ENCODE data around the gene MANSC4. TPM values are rescaled to one million over a fixed set of nuclear protein-coding genes. Genes with fewer than 3 reads are reported as not detected.

Gene MANSC4
- total and polyA plus RNA-seq, 9 of the 15 experiments (the other 6 are each of a cell fraction or from before 2014, with no cell fraction given): not detected

DNA sequence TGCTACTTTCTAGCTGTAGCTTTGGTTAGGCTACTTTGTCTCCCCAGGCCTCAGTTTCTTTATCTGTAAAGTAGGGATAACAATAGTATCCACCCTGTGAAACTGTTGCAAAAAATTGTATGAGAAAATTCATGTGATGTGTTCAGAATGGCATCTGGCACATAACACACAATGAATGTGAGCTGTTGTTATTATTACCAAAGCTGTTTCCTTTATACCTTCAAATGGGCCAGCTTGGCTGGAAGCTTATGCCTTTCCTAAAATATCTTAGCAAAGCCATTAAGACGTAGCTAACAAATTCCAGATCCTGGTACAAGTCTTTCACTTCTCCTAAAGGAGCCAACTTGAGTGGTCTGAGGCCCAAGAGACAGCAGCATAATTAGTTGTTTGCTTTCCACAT lies 25.2 kb upstream of the MANSC4 start (continued):
- TF ChIP-seq, protein P1, sequence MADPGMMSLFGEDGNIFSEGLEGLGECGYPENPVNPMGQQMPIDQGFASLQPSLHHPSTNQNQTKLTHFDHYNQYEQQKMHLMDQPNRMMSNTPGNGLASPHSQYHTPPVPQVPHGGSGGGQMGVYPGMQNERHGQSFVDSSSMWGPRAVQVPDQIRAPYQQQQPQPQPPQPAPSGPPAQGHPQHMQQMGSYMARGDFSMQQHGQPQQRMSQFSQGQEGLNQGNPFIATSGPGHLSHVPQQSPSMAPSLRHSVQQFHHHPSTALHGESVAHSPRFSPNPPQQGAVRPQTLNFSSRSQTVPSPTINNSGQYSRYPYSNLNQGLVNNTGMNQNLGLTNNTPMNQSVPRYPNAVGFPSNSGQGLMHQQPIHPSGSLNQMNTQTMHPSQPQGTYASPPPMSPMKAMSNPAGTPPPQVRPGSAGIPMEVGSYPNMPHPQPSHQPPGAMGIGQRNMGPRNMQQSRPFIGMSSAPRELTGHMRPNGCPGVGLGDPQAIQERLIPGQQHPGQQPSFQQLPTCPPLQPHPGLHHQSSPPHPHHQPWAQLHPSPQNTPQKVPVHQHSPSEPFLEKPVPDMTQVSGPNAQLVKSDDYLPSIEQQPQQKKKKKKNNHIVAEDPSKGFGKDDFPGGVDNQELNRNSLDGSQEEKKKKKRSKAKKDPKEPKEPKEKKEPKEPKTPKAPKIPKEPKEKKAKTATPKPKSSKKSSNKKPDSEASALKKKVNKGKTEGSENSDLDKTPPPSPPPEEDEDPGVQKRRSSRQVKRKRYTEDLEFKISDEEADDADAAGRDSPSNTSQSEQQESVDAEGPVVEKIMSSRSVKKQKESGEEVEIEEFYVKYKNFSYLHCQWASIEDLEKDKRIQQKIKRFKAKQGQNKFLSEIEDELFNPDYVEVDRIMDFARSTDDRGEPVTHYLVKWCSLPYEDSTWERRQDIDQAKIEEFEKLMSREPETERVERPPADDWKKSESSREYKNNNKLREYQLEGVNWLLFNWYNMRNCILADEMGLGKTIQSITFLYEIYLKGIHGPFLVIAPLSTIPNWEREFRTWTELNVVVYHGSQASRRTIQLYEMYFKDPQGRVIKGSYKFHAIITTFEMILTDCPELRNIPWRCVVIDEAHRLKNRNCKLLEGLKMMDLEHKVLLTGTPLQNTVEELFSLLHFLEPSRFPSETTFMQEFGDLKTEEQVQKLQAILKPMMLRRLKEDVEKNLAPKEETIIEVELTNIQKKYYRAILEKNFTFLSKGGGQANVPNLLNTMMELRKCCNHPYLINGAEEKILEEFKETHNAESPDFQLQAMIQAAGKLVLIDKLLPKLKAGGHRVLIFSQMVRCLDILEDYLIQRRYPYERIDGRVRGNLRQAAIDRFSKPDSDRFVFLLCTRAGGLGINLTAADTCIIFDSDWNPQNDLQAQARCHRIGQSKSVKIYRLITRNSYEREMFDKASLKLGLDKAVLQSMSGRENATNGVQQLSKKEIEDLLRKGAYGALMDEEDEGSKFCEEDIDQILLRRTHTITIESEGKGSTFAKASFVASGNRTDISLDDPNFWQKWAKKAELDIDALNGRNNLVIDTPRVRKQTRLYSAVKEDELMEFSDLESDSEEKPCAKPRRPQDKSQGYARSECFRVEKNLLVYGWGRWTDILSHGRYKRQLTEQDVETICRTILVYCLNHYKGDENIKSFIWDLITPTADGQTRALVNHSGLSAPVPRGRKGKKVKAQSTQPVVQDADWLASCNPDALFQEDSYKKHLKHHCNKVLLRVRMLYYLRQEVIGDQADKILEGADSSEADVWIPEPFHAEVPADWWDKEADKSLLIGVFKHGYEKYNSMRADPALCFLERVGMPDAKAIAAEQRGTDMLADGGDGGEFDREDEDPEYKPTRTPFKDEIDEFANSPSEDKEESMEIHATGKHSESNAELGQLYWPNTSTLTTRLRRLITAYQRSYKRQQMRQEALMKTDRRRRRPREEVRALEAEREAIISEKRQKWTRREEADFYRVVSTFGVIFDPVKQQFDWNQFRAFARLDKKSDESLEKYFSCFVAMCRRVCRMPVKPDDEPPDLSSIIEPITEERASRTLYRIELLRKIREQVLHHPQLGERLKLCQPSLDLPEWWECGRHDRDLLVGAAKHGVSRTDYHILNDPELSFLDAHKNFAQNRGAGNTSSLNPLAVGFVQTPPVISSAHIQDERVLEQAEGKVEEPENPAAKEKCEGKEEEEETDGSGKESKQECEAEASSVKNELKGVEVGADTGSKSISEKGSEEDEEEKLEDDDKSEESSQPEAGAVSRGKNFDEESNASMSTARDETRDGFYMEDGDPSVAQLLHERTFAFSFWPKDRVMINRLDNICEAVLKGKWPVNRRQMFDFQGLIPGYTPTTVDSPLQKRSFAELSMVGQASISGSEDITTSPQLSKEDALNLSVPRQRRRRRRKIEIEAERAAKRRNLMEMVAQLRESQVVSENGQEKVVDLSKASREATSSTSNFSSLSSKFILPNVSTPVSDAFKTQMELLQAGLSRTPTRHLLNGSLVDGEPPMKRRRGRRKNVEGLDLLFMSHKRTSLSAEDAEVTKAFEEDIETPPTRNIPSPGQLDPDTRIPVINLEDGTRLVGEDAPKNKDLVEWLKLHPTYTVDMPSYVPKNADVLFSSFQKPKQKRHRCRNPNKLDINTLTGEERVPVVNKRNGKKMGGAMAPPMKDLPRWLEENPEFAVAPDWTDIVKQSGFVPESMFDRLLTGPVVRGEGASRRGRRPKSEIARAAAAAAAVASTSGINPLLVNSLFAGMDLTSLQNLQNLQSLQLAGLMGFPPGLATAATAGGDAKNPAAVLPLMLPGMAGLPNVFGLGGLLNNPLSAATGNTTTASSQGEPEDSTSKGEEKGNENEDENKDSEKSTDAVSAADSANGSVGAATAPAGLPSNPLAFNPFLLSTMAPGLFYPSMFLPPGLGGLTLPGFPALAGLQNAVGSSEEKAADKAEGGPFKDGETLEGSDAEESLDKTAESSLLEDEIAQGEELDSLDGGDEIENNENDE (IDR thresholded peaks at IDR 0.05; ENCODE audit: low read depth, low read length): no peak

Data from K562 (cell line).